Urothelium cell line (cell line): ENCODE measurements around the gene SRP9.
"Not testable (repeated sequence)": the region's sequence is repeated elsewhere in the genome, so short reads cannot be mapped to it uniquely, and the experiment has no call there.

Experiments used
- DNase-seq: peaks from one replicate; pipeline ENCODE4 v3.0.0; 2011; ENCODE audit warnings: low spot score, mixed read lengths
- FAIRE-seq: peaks from 2 replicates; lab custom pipeline; 2011; peaks lifted over from hg19 to GRCh38; lab: Jason Lieb, UNC

SRP9 gene

GRCh38 chr1:225772848-225773247 is 4.8 kb upstream of the SRP9 start:
- FAIRE-seq, result no peak
- DNase-seq, result no peak

GRCh38 chr1:225774281-225775147 is 3.1 kb upstream of the SRP9 start:
- FAIRE-seq (no peak), DNase-seq (no peak)

- DNase-seq (no peak), FAIRE-seq (no peak)
These were observed 1.3 kb upstream of the SRP9 start for GRCh38 chr1:225776294-225776693.

GRCh38 chr1:225777058-225777582 is 506 bp upstream of the SRP9 start:
- DNase-seq (no peak), FAIRE-seq (no peak)

- no peak for FAIRE-seq
These were observed 677 bp downstream of the SRP9 start for GRCh38 chr1:225778337-225778669.

GRCh38 chr1:225779165-225779564 is 1.5 kb downstream of the SRP9 start:
- FAIRE-seq, DNase-seq: not testable (repeated sequence)

More at GRCh38 chr1:225778337-225778669, 677 bp downstream of the SRP9 start:
- DNase-seq, result no peak

GRCh38 chr1:225780134-225780533 is 2.5 kb downstream of the SRP9 start:
- FAIRE-seq, result no peak
- DNase-seq, result no peak

GRCh38 chr1:225780630-225781029 is 3.0 kb downstream of the SRP9 start:
- FAIRE-seq (no peak), DNase-seq (no peak)

- not testable (repeated sequence) for DNase-seq, FAIRE-seq
These were observed 11.5 kb downstream of the SRP9 start for GRCh38 chr1:225789142-225789541.

GRCh38 chr1:225794954-225795353 is 17.3 kb downstream of the SRP9 start:
- DNase-seq (no peak), FAIRE-seq (no peak)

GRCh38 chr1:225796097-225796496 is 18.5 kb downstream of the SRP9 start:
- DNase-seq, FAIRE-seq: not testable (repeated sequence)

GRCh38 chr1:225801146-225801545 is 23.5 kb downstream of the SRP9 start:
- DNase-seq, FAIRE-seq: not testable (repeated sequence)

- DNase-seq (no peak), FAIRE-seq (no peak)
These were observed 28.6 kb downstream of the SRP9 start for GRCh38 chr1:225806249-225806648.

GRCh38 chr1:225806736-225807135 is 29.1 kb downstream of the SRP9 start:
- not testable (repeated sequence) for DNase-seq, FAIRE-seq

- no peak for DNase-seq
- FAIRE-seq, result no peak
These were observed 30.5 kb downstream of the SRP9 start for GRCh38 chr1:225808136-225808535.

- no peak for FAIRE-seq
- DNase-seq, result peak; percentile 96
These were observed 32.4 kb downstream of the SRP9 start, which contains the start of gene EPHX1 for GRCh38 chr1:225809842-225810578. TSS of gene EPHX1 (plus strand) at chr1:225810124. CDS start at chr1:225828730, 18,606 bp downstream.

- peak; percentile 25 for DNase-seq
- FAIRE-seq, result not testable (repeated sequence)
These were observed 33.2 kb downstream of the SRP9 start for GRCh38 chr1:225810579-225811538.

- DNase-seq, result no peak
These were observed 34.2 kb downstream of the SRP9 start for GRCh38 chr1:225811622-225812487.

GRCh38 chr1:225812488-225813213 is 35.0 kb downstream of the SRP9 start:
- no peak for DNase-seq
- FAIRE-seq, result no peak

More at GRCh38 chr1:225811622-225812487, 34.2 kb downstream of the SRP9 start:
- FAIRE-seq, result no peak
